Measurements from ENCODE around the gene CYSRT1.

CYSRT1 gene

DNA sequence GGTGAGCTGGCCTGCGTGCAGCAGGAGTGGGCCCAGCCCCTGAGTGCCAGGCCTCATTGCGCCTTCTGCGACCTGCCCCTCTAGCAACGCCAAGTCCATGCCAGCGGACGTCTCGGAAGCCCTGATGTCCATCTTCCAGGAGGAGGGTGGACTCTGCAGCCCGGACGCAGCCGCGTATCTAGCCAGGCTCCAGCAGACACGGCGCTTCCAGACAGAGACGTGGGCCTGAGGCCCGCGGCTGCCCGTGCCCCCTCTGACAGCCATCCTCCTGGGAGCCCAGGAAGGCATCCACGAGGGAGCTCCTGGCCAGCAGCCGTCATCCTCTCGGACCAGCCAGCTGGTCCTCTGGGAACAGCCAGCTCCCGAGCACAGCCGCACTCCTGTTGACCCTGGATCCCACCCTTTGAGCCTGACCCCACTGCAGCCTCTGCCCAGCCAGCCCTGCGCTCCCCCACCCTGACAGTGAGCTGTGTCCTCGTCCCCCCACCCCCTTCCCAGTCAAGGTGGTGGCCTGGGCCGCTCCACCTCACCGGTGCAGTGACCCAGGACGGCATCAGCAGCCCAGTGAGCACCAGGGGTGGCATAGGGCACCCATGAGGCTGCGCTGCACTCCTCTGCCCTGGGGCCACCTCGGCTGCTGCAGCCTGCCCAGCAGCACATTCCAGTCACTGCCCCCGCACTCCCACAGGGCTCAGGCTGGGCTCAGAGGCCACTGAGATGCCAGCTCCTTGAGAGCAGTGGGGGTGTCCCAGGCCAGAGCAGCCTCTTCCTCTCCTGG, 8.6 kb upstream of the CYSRT1 start:
- in situ Hi-C loops (cut with HindIII; ENCODE audit: low sequenced_read_pairs): no loop called here
- H3K4me3 ChIP-seq (ENCODE audit: low read depth, low read length): no peak overlapping the region
- no peak for DNase-seq (ENCODE audit: low read depth, low spot score)
- TF ChIP-seq, protein P1, sequence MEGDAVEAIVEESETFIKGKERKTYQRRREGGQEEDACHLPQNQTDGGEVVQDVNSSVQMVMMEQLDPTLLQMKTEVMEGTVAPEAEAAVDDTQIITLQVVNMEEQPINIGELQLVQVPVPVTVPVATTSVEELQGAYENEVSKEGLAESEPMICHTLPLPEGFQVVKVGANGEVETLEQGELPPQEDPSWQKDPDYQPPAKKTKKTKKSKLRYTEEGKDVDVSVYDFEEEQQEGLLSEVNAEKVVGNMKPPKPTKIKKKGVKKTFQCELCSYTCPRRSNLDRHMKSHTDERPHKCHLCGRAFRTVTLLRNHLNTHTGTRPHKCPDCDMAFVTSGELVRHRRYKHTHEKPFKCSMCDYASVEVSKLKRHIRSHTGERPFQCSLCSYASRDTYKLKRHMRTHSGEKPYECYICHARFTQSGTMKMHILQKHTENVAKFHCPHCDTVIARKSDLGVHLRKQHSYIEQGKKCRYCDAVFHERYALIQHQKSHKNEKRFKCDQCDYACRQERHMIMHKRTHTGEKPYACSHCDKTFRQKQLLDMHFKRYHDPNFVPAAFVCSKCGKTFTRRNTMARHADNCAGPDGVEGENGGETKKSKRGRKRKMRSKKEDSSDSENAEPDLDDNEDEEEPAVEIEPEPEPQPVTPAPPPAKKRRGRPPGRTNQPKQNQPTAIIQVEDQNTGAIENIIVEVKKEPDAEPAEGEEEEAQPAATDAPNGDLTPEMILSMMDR (IDR thresholded peaks at IDR 0.05; ENCODE audit: low read depth, low read length): no peak

DNA sequence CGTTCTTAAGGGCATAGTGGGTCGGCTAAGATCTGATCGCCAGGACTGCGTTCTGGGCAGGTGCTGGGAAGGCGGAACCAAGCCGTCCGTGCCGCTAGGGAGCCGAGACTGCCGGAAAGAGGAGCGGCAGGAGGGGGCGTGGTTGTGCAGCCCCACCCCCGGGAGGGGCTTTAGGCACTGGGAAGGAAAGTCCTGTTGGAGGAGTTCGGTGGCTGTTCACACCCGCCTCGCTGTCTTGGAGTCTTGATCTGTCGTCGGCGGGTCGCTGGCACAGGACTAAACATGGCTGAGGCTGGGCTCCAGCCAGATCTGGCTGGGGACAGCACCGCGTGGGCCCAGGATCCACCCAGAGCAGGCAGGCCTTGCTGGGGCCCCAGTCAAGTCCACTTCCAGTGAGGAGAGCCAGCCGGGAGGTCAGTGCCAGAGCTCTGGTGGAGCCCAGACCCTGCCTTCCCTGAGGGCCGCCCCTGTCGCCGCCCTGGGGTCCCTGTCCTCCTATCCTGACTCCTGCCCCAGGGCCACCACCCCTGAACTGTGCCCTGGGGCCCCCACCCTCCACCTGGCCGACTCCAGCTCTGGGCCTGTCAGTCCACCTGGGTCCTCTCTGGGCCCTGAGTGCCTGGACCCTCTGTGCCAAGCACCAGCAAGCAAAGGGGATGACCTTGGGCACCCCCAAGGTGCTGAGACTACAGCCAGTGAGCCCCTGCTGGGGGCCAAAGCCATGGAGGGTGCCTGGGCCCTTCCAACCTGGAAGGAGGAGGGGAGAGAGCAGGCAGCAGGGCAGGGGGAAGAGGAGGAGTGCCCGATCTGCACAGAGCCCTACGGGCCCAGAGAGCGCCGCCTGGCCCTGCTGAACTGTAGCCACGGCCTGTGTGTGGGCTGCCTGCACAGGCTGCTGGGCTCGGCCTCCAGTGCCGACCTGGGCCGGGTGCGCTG, 7.4 kb upstream of the CYSRT1 start:
- TF ChIP-seq, protein P1 (IDR thresholded peaks at IDR 0.05; ENCODE audit: low read depth, low read length): no peak
- no peak overlapping the region for H3K4me3 ChIP-seq (ENCODE audit: low read depth, low read length)
- no peak for DNase-seq (ENCODE audit: low read depth, low spot score)
- in situ Hi-C loops (cut with HindIII; ENCODE audit: low sequenced_read_pairs): no loop called here

DNA sequence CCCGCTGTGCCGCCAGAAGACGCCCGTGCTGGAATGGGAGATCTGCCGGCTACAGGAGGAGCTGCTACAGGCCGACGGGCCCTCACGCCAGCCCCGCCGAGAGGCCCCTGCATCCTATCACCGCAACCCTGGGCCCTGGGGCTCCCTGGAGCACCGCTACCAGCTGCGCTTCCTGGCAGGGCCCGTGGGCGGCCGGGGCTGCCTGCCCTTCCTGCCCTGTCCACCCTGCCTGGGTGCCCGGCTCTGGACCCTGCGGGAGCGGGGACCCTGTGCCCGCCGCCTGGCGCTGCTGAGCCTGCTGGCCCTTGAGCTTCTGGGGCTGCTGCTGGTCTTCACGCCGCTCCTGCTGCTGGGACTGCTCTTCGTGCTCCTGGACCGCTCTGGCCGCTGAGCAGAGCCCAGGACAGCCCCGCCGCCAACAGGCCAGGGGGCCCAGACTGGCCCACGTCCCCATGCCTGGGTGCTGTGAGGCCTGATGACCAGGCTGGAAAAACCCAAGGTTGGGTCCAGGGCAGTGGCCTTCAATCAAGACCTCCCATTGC, 6.7 kb upstream of the CYSRT1 start:
- H3K4me3 ChIP-seq (ENCODE audit: low read depth, low read length): no peak overlapping the region
- in situ Hi-C loops (cut with HindIII; ENCODE audit: low sequenced_read_pairs): no loop called here
- TF ChIP-seq, protein P1 (IDR thresholded peaks at IDR 0.05; ENCODE audit: low read depth, low read length): no peak
- no peak for DNase-seq (ENCODE audit: low read depth, low spot score)

DNA sequence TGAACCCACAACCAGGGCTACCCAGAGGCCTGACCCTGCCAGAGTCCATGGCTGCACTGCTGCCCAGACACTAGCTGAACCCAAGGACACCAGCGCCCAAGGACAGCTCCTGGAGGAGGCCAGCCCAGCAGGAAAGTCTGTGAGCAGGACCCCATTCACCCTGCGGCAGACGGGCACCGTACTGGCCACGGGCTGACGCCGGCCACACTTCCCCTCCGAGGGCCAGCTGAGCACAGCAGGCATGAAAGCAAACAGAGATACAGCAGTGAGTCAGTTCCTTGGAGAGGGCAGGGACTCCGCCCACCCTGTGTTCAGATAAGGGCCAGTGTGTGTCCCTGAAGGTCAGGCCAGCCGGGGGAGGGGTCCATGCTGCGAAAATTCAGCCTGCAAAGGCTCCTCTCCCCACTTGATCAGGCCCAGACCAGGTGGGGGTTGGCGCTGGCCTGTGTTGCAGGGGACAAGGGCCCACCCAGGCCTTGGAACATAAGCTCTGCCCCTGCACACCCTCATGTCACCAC, 6.2 kb upstream of the CYSRT1 start:
- H3K4me3 ChIP-seq (ENCODE audit: low read depth, low read length): no peak overlapping the region
- in situ Hi-C loops (cut with HindIII; ENCODE audit: low sequenced_read_pairs): no loop called here
- peak; percentile 31 for DNase-seq (ENCODE audit: low read depth, low spot score)
- TF ChIP-seq, protein P1 (IDR thresholded peaks at IDR 0.05; ENCODE audit: low read depth, low read length): no peak

DNA sequence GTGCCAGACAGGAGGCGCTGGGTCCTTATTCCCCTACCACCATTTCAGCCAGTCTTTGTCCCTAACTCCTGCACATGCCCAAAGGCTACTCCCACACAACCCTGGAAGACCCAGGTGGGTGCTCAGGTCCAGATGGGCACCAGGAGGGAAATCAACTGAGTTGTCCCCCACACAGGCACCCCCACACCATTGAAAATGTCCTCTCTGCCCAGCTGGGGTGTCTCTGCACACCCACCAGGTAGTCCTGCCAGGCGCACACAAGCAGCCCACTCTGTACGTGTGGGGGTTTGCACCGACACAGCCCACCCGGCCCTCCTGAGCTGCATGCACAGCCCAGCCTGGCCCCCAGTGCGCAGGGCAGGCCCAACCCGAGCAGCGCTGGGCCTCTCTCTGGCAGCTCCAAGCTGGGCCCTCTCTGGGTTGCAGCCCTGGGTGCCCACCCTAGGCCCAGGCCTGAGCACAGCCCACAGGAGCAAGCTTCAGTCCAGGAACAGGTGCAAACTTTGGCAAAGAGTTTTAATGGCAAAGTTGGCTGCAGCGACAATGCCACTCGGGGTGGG, 5.1 kb upstream of the CYSRT1 start:
- in situ Hi-C loops (cut with HindIII; ENCODE audit: low sequenced_read_pairs): no loop called here
- TF ChIP-seq, protein P1 (IDR thresholded peaks at IDR 0.05; ENCODE audit: low read depth, low read length): no peak
- DNase-seq (ENCODE audit: low read depth, low spot score): no peak
- H3K4me3 ChIP-seq (ENCODE audit: low read depth, low read length): no peak overlapping the region
